OCI-LY3 (cell line): Measurements from ENCODE around the gene CBY2.

Experiments used
- H2AFZ ChIP-seq: fragments of 200-600, 300-600 bp; shearing (Covaris generic); 2 replicates; pipeline ENCODE4 v1.6.0; 2014; ENCODE audit warnings: antibody characterized with exemption, low read depth, low read length
- H3K27ac ChIP-seq: fragments of 200-600, 300-600 bp; sonication (generic); 2 replicates; pipeline ENCODE4 v1.5.1; 2014; ENCODE audit warnings: mild to moderate bottlenecking, low read length, moderate library complexity, mixed read lengths
- H3K27me3 ChIP-seq: fragments of 200-600, 300-600 bp; sonication (generic); 2 replicates; pipeline ENCODE4 v1.6.1; 2014; ENCODE audit warnings: low read depth, low read length, mixed read lengths
- H3K36me3 ChIP-seq: fragments of 200-600, 300-600 bp; sonication (generic); replicated peaks from 2 replicates; pipeline ENCODE3; 2014; ENCODE audit warnings: low read depth, low read length, mixed read lengths
- H3K4me1 ChIP-seq: fragments of 300-600, 200-600 bp; sonication (generic); 2 replicates; pipeline ENCODE4 v1.6.1; 2014; ENCODE audit warnings: low read length, mixed read lengths
- H3K4me2 ChIP-seq: fragments of 200-600, 300-600 bp; sonication (generic); 2 replicates; pipeline ENCODE4 v1.6.1; 2014; ENCODE audit warnings: low read length, mixed read lengths
- H3K4me3 ChIP-seq: fragments of 300-600, 200-600 bp; sonication (generic); 2 replicates; pipeline ENCODE4 v1.5.1; 2014; ENCODE audit warnings: antibody characterized with exemption, mild to moderate bottlenecking, low read length, moderate library complexity
- H3K79me2 ChIP-seq: fragments of 300-600, 200-600 bp; shearing (Covaris generic); 2 replicates; pipeline ENCODE4 v1.6.1; 2014; ENCODE audit warnings: mild to moderate bottlenecking, low read length, mixed read lengths
- H3K9ac ChIP-seq: fragments of 300-600, 200-600 bp; shearing (Covaris generic); 2 replicates; pipeline ENCODE4 v1.6.0; 2014; ENCODE audit warnings: mild to moderate bottlenecking, low read length, moderate library complexity
- H3K9me3 ChIP-seq: fragments of 200-600, 300-600 bp; shearing (Covaris generic); 2 replicates; pipeline ENCODE4 v1.6.1; 2014; ENCODE audit warnings: low read length, mixed read lengths; ENCODE audit not compliant: insufficient read depth
- H4K20me1 ChIP-seq: fragments of 200-600, 300-600 bp; sonication (generic); 2 replicates; pipeline ENCODE4 v1.6.1; 2016; ENCODE audit warnings: low read length, mixed read lengths; ENCODE audit not compliant: insufficient read depth
- CTCF ChIP-seq: fragments of 200-600, 300-600 bp; sonication (generic); IDR thresholded peaks from 2 replicates; pipeline ENCODE4 v1.5.1; 2014; ENCODE audit warnings: antibody characterized with exemption, low read length, low read depth
- EZH2phosphoT487 ChIP-seq: fragments of 200-600 bp; shearing (Covaris generic); IDR thresholded peaks from 2 replicates; pipeline ENCODE4 v1.6.1; 2018; ENCODE audit warnings: antibody characterized with exemption, mixed run types, low read depth

CBY2 gene

GRCh38 chr13:45714170-45714569 lies 12.1 kb downstream of the CBY2 start:
- Histone ChIP-seq H2AFZ (no peak overlapping the region), H3K9me3 (no peaks in the 10 kb centered on the region), H3K4me3 (no peak overlapping the region), H3K27ac (no peak overlapping the region), H3K36me3 (no peaks in the 10 kb centered on the region), H4K20me1 (no peaks in the 10 kb centered on the region), H3K9ac (no peak overlapping the region), H3K27me3 (no peaks in the 10 kb centered on the region), H3K4me2 (no peak overlapping the region), H3K79me2 (no peaks in the 10 kb centered on the region), H3K4me1 (peaks cover 12% of the 10 kb centered on the region)
- TF ChIP-seq EZH2phosphoT487 = no peak
- no peak for TF ChIP-seq CTCF

- Histone ChIP-seq H2AFZ (no peak overlapping the region), H3K9me3 (no peaks in the 10 kb centered on the region), H3K79me2 (no peaks in the 10 kb centered on the region), H3K4me2 (no peak overlapping the region), H4K20me1 (no peaks in the 10 kb centered on the region), H3K4me1 (peaks cover 12% of the 10 kb centered on the region), H3K9ac (no peak overlapping the region), H3K36me3 (no peaks in the 10 kb centered on the region), H3K27ac (no peak overlapping the region), H3K27me3 (no peaks in the 10 kb centered on the region), H3K4me3 (no peak overlapping the region)
- TF ChIP-seq EZH2phosphoT487 (no peak), CTCF (no peak)
Measured at GRCh38 chr13:45715351-45715750, 13.2 kb downstream of the CBY2 start.

- H4K20me1 ChIP-seq = no peaks in the 10 kb centered on the region
- peaks cover 12% of the 10 kb centered on the region for H3K4me1 ChIP-seq
- H3K79me2 ChIP-seq = no peaks in the 10 kb centered on the region
- H3K9me3 ChIP-seq = no peaks in the 10 kb centered on the region
- H3K27ac ChIP-seq = no peak overlapping the region
- no peak overlapping the region for H3K4me2 ChIP-seq
- H3K27me3 ChIP-seq = no peaks in the 10 kb centered on the region
- no peak overlapping the region for H3K4me3 ChIP-seq
- H2AFZ ChIP-seq = no peak overlapping the region
- no peaks in the 10 kb centered on the region for H3K36me3 ChIP-seq
- TF ChIP-seq CTCF (no peak), EZH2phosphoT487 (no peak)
- H3K9ac ChIP-seq = no peak overlapping the region
Measured at GRCh38 chr13:45717349-45717748, 15.2 kb downstream of the CBY2 start.

- Histone ChIP-seq H2AFZ (no peak overlapping the region), H3K4me1 (peaks cover 12% of the 10 kb centered on the region)
- TF ChIP-seq CTCF = peak; percentile 84
- TF ChIP-seq EZH2phosphoT487 = no peak
Measured at GRCh38 chr13:45718063-45718462, 15.9 kb downstream of the CBY2 start.

More at GRCh38 chr13:45718063-45718462, 15.9 kb downstream of the CBY2 start:
- H3K9me3 ChIP-seq = no peaks in the 10 kb centered on the region
- no peak overlapping the region for H3K4me2 ChIP-seq
- H3K9ac ChIP-seq = no peak overlapping the region
- H3K4me3 ChIP-seq = no peak overlapping the region
- no peaks in the 10 kb centered on the region for H3K79me2 ChIP-seq
- H3K27me3 ChIP-seq = no peaks in the 10 kb centered on the region
- H3K36me3 ChIP-seq = no peaks in the 10 kb centered on the region
- no peaks in the 10 kb centered on the region for H4K20me1 ChIP-seq
- H3K27ac ChIP-seq = no peak overlapping the region
